Motor neuron (in vitro differentiated cells): ENCODE results near the gene RGS7. TPM values are rescaled to one million over a fixed set of nuclear protein-coding genes. Genes with fewer than 3 reads are reported as not detected.
"Not testable (repeated sequence)": the region's sequence is repeated elsewhere in the genome, so short reads cannot be mapped to it uniquely, and the experiment has no call there.

Experiments used
- ATAC-seq, 8 experiments: fragments of 200-7000 bp; cut with Tn5 transposase; replicated peaks in 6 of 8; 2 replicates each; pipeline ENCODE4 v1.8.0; 2021; ENCODE audit warnings: mild to moderate bottlenecking in 8 of 8, moderate library complexity in 8 of 8
- H3K27ac ChIP-seq, 2 donors: fragments of 250-450 bp; sonication (Bioruptor Pico); 2 replicates each; pipeline ENCODE4 v1.9.0; 2021; ENCODE audit warnings: antibody characterized with exemption in 2 of 2, mild to moderate bottlenecking in 2 of 2, moderate library complexity in 1 of 2
- H3K4me1 ChIP-seq, 2 donors: fragments of 250-450 bp; sonication (Bioruptor Pico); replicated peaks in 1 of 2; 2 replicates each; pipeline ENCODE4 v1.6.1; 2021; ENCODE audit warnings: antibody characterized with exemption in 2 of 2, mild to moderate bottlenecking in 2 of 2, moderate library complexity in 1 of 2
- H3K4me3 ChIP-seq, 5 donors: fragments of 250-450 bp; sonication (Bioruptor Pico); 2 replicates each; pipeline ENCODE4 v1.9.0; 2021; ENCODE audit warnings: antibody characterized with exemption in 5 of 5, mild to moderate bottlenecking in 5 of 5, moderate library complexity in 4 of 5
- WGBS, 10 experiments: fragments of 450-650 bp; shearing (Covaris generic); methylation state at CpG; one replicate each; pipeline ENCODE4 v1.0.0; 2022; 5-methylcytosine and 5-hydroxymethylcytosine counted together
- in situ Hi-C, 9 experiments: fragments of 400-800 bp; cut with MboI; loops; one replicate each; pipeline ENCODE4 v1.15.0; 2021; ENCODE audit warnings: low sequenced_read_pairs in 9 of 9, low pct_unique_long_range_greater_than_20kb in 2 of 9; ENCODE audit not compliant: unreplicated experiment in 9 of 9
- total RNA-seq, 8 experiments: library from RNA; unstranded; fragments of 300-600 nt; gene quantifications; 2 replicates each; pipeline versions ENCODE4 v1.2.3 to v1.2.4, GENCODE V29; 2022

The RGS7 gene
- total RNA-seq, 8 experiments from 2014 or later: 0.42 to 25.4 (median 14.8) TPM; not detected in 2

GRCh38 chr1:240804475-240804874 lies 552.5 kb downstream of the RGS7 start:
- Histone ChIP-seq H3K27ac (no peak overlapping the region), H3K4me3 (no peak overlapping the region), H3K4me1 (no peaks in the 10 kb centered on the region)
- ATAC-seq: no peak
- WGBS, 10 experiments: 30 to 100% (median 74%) methylated on average over 1 to 2 of the region's 2 CpGs
- in situ Hi-C loops: no loop called here

- Histone ChIP-seq H3K4me3 (no peak overlapping the region), H3K27ac (no peak overlapping the region), H3K4me1 (no peaks in the 10 kb centered on the region)
- ATAC-seq: no peak
- in situ Hi-C loops: no loop called here
Observed at GRCh38 chr1:240803151-240803550, 553.9 kb downstream of the RGS7 start.

- H3K4me3 ChIP-seq: no peak overlapping the region
- no peak overlapping the region for H3K27ac ChIP-seq
- no peaks in the 10 kb centered on the region for H3K4me1 ChIP-seq
- WGBS, 10 experiments: 68 to 100% (median 86%) methylated on average over 1 to 2 of the region's 2 CpGs; no CpG with 5 or more reads in 1 of the 10 experiments
- in situ Hi-C loops: no loop called here
- no peak for ATAC-seq
Observed at GRCh38 chr1:240802271-240802670, 554.7 kb downstream of the RGS7 start.

GRCh38 chr1:240801442-240801841 lies 555.6 kb downstream of the RGS7 start:
- no peak for ATAC-seq
- 67 to 97% (median 80%) methylated on average over 1 to 3 of the region's 3 CpGs; no CpG with 5 or more reads in 1 of the 10 experiments for WGBS, 10 experiments
- Histone ChIP-seq H3K27ac (no peak overlapping the region), H3K4me3 (no peak overlapping the region), H3K4me1 (no peaks in the 10 kb centered on the region)
- in situ Hi-C loops: no loop called here

- Histone ChIP-seq H3K27ac (no peak overlapping the region), H3K4me1 (no peaks in the 10 kb centered on the region), H3K4me3 (no peak overlapping the region)
- 82 to 100% (median 89%) methylated on average over 1 of the region's 1 CpG; no CpG with 5 or more reads in 4 of the 10 experiments for WGBS, 10 experiments
- no peak for ATAC-seq
- in situ Hi-C loops: no loop called here
Observed at GRCh38 chr1:240800291-240800690, 556.7 kb downstream of the RGS7 start.

GRCh38 chr1:240797050-240797449 lies 560.0 kb downstream of the RGS7 start:
- peak in 1 of 8 experiments; percentile 24 for ATAC-seq
- WGBS, 10 experiments: 25 to 69% (median 59%) methylated on average over 1 of the region's 1 CpG; no CpG with 5 or more reads in 2 of the 10 experiments
- no peak overlapping the region for H3K27ac ChIP-seq
- H3K4me1 ChIP-seq: no peaks in the 10 kb centered on the region
- in situ Hi-C loops: no loop called here
- H3K4me3 ChIP-seq: no peak overlapping the region

GRCh38 chr1:240794046-240794843 lies 562.8 kb downstream of the RGS7 start:
- WGBS, 10 experiments: 0 to 100% (median 82%) methylated on average over 1 to 6 of the region's 6 CpGs; no CpG with 5 or more reads in 2 of the 10 experiments
- Histone ChIP-seq H3K4me3 (no peak overlapping the region), H3K27ac (no peak overlapping the region), H3K4me1 (no peaks in the 10 kb centered on the region)
- in situ Hi-C loops: no loop called here
- ATAC-seq: no peak

GRCh38 chr1:240792915-240793529 lies 564.0 kb downstream of the RGS7 start:
- WGBS, 10 experiments: 0 to 100% (median 81%) methylated on average over 1 to 5 of the region's 5 CpGs
- ATAC-seq: peak in 1 of 8 experiments; percentile 43
- in situ Hi-C loops: no loop called here
- no peak overlapping the region for H3K4me3 ChIP-seq
- no peak overlapping the region for H3K27ac ChIP-seq
- no peaks in the 10 kb centered on the region for H3K4me1 ChIP-seq

GRCh38 chr1:240790856-240791255 lies 566.1 kb downstream of the RGS7 start:
- no peaks in the 10 kb centered on the region for H3K4me1 ChIP-seq
- in situ Hi-C loops: no loop called here
- ATAC-seq: no peak
- H3K27ac ChIP-seq: no peak overlapping the region
- no peak overlapping the region for H3K4me3 ChIP-seq

GRCh38 chr1:240786880-240787279 lies 570.1 kb downstream of the RGS7 start:
- Histone ChIP-seq H3K4me3 (no peak overlapping the region), H3K4me1 (no peaks in the 10 kb centered on the region), H3K27ac (no peak overlapping the region)
- in situ Hi-C loops: no loop called here
- 0 to 100% (median 50%) methylated on average over 1 of the region's 1 CpG; no CpG with 5 or more reads in 2 of the 10 experiments for WGBS, 10 experiments
- no peak for ATAC-seq

GRCh38 chr1:240784776-240785175 lies 572.2 kb downstream of the RGS7 start:
- H3K27ac ChIP-seq: no peak overlapping the region
- ATAC-seq: no peak
- 38 to 100% (median 85%) methylated on average over 1 to 2 of the region's 2 CpGs; no CpG with 5 or more reads in 3 of the 10 experiments for whole genome bisulfite sequencing, 10 experiments
- H3K4me1 ChIP-seq: no peaks in the 10 kb centered on the region
- in situ Hi-C loops: no loop called here
- H3K4me3 ChIP-seq: no peak overlapping the region

- H3K27ac ChIP-seq, H3K4me3 ChIP-seq, in situ Hi-C loops, ATAC-seq, H3K4me1 ChIP-seq: not testable (repeated sequence)
- WGBS, 10 experiments: 21 to 89% (median 80%) methylated on average over 1 to 7 of the region's 7 CpGs; no CpG with 5 or more reads in 1 of the 10 experiments
Observed at GRCh38 chr1:240783728-240784137, 573.3 kb downstream of the RGS7 start.

GRCh38 chr1:240776237-240776636 lies 580.8 kb downstream of the RGS7 start:
- in situ Hi-C loops: no loop called here
- Histone ChIP-seq H3K4me1 (no peaks in the 10 kb centered on the region), H3K27ac (no peak overlapping the region), H3K4me3 (no peak overlapping the region)
- 40 to 100% (median 75%) methylated on average over 1 to 2 of the region's 2 CpGs; no CpG with 5 or more reads in 5 of the 10 experiments for WGBS, 10 experiments
- no peak for ATAC-seq
